Gastrocnemius medialis (tissue), 4 donors: ENCODE data around the gene SEPTIN6.

ENCODE experiments used
- CTCF ChIP-seq, 5 experiments: fragments of 450-650 bp in 3 of 5; fragments of 200-600 bp in 2 of 5; sonication (generic) in 2 of 5; IDR thresholded peaks in 4 of 5; conservative IDR thresholded peaks in 1 of 5; 1 replicate in 4 of 5; 2 replicates in 1 of 5; pipeline ENCODE4 v1.5.1; 2016 to 2019; ENCODE audit warnings: antibody characterized with exemption in 5 of 5, mild to moderate bottlenecking in 3 of 5, moderate library complexity in 3 of 5
- POLR2A ChIP-seq, 2 donors: fragments of 450-650 bp; IDR thresholded peaks; one replicate each; pipeline ENCODE4 v1.6.1; 2017; ENCODE audit warnings: antibody characterized with exemption in 2 of 2, mild to moderate bottlenecking in 2 of 2, moderate library complexity in 2 of 2

GRCh38 chrX:119677654-119677981 lies 15.3 kb downstream of the SEPTIN6 start:
- TF ChIP-seq CTCF (IDR thresholded peaks at IDR 0.05 in 4 of 5, conservative IDR thresholded peaks at IDR 0.05 in 1 of 5) (no peak), POLR2A (IDR thresholded peaks at IDR 0.05) (no peak)
